Measurements from ENCODE around the gene RLBP1. TPM values are rescaled to one million over a fixed set of nuclear protein-coding genes. Genes with fewer than 3 reads are reported as not detected.
A peak's percentile ranks its signal among the peaks of the same experiment; 100 is the strongest.

Gene RLBP1
- total RNA-seq, 1 experiment from 2014 or later = not detected

GRCh38 chr15:89209057-89209456, 12.3 kb downstream of the RLBP1 start:
- Histone ChIP-seq H3K4me2 (ENCODE audit: low read length) (no peak overlapping the region), H3F3A (ENCODE audit: low read length, unreplicated experiment) (no peaks in the 10 kb centered on the region), H3K9ac (ENCODE audit: low read length) (no peak overlapping the region), H3K79me2 (ENCODE audit: low read length) (no peaks in the 10 kb centered on the region), H3K4me3 (ENCODE audit: low read length) (no peak overlapping the region), H3K9me3 (ENCODE audit: low read length) (no peaks in the 10 kb centered on the region), H3K27me3 (ENCODE audit: low read length) (no peaks in the 10 kb centered on the region), H4K20me1 (ENCODE audit: low read length) (no peaks in the 10 kb centered on the region), H3K9me2 (replicated peaks; ENCODE audit: low read length) (no peaks in the 10 kb centered on the region), H3K36me3 (ENCODE audit: low read depth, low read length) (no peaks in the 10 kb centered on the region), H3K4me1 (ENCODE audit: insufficient read depth, low read length) (no peaks in the 10 kb centered on the region), H2AFZ (ENCODE audit: low read length) (no peak overlapping the region), H3K27ac (ENCODE audit: low read length) (no peak overlapping the region)
- no peak for ATAC-seq
- no TSS peak for BruUV-seq (replicated peaks)
- no peak for DNase-seq
- intact Hi-C loops (cut with micrococcal nuclease) = no loop called here
- ChIA-PET POLR2A (ENCODE audit: unreplicated experiment) (no interaction called here), CTCF (interaction anchor here (0.7 kb wide), 1 partner anchor 17 kb away, joined by 3 read pairs; no protein-coding TSS in a partner anchor)
- TF ChIP-seq EZH2phosphoT487 (IDR thresholded peaks at IDR 0.05; ENCODE audit: borderline replicate concordance, low read length) (no peak), EZH2 (IDR thresholded peaks at IDR 0.05; ENCODE audit: low read length, unreplicated experiment) (no peak), CTCF (conservative IDR thresholded peaks at IDR 0.05; ENCODE audit: low read depth, low read length) (no peak)

- Histone ChIP-seq H4K20me1 (ENCODE audit: low read length) (no peaks in the 10 kb centered on the region), H3K4me2 (ENCODE audit: low read length) (no peak overlapping the region), H3K27me3 (ENCODE audit: low read length) (no peaks in the 10 kb centered on the region), H2AFZ (ENCODE audit: low read length) (no peak overlapping the region), H3K9ac (ENCODE audit: low read length) (no peak overlapping the region), H3K4me3 (ENCODE audit: low read length) (no peak overlapping the region), H3K27ac (ENCODE audit: low read length) (no peak overlapping the region), H3K4me1 (ENCODE audit: insufficient read depth, low read length) (no peaks in the 10 kb centered on the region), H3K36me3 (ENCODE audit: low read depth, low read length) (no peaks in the 10 kb centered on the region), H3K9me2 (replicated peaks; ENCODE audit: low read length) (no peaks in the 10 kb centered on the region), H3K9me3 (ENCODE audit: low read length) (no peaks in the 10 kb centered on the region), H3K79me2 (ENCODE audit: low read length) (no peaks in the 10 kb centered on the region), H3F3A (ENCODE audit: low read length, unreplicated experiment) (no peaks in the 10 kb centered on the region)
- TF ChIP-seq EZH2phosphoT487 (IDR thresholded peaks at IDR 0.05; ENCODE audit: borderline replicate concordance, low read length) (no peak), EZH2 (IDR thresholded peaks at IDR 0.05; ENCODE audit: low read length, unreplicated experiment) (no peak), CTCF (conservative IDR thresholded peaks at IDR 0.05; ENCODE audit: low read depth, low read length) (no peak)
- CTCF ChIA-PET = no interaction called here
- no peak for DNase-seq
- POLR2A ChIA-PET (ENCODE audit: unreplicated experiment) = no interaction called here
- ATAC-seq = no peak
- no TSS peak for BruUV-seq (replicated peaks)
- intact Hi-C loops (cut with micrococcal nuclease) = no loop called here
Observed at GRCh38 chr15:89208256-89208655, 13.1 kb downstream of the RLBP1 start.

GRCh38 chr15:89206908-89207331, 14.5 kb downstream of the RLBP1 start:
- Histone ChIP-seq H3K9me2 (replicated peaks; ENCODE audit: low read length) (no peaks in the 10 kb centered on the region), H3F3A (ENCODE audit: low read length, unreplicated experiment) (no peaks in the 10 kb centered on the region), H3K4me3 (ENCODE audit: low read length) (peak overlapping the region; percentile 70), H3K9me3 (ENCODE audit: low read length) (no peaks in the 10 kb centered on the region), H3K36me3 (ENCODE audit: low read depth, low read length) (no peaks in the 10 kb centered on the region), H3K4me2 (ENCODE audit: low read length) (peak overlapping the region; percentile 94), H4K20me1 (ENCODE audit: low read length) (no peaks in the 10 kb centered on the region), H3K9ac (ENCODE audit: low read length) (no peak overlapping the region), H3K27me3 (ENCODE audit: low read length) (no peaks in the 10 kb centered on the region), H3K79me2 (ENCODE audit: low read length) (no peaks in the 10 kb centered on the region), H2AFZ (ENCODE audit: low read length) (peak overlapping the region; percentile 90), H3K4me1 (ENCODE audit: insufficient read depth, low read length) (no peaks in the 10 kb centered on the region), H3K27ac (ENCODE audit: low read length) (no peak overlapping the region)
- CTCF ChIA-PET = interaction anchor here (0.5 to 2.2 kb wide), 12 partner anchors 21 to 383 kb away, joined by 3 to 24 read pairs (median 3); partner anchors contain the start of genes ABHD2 and POLG
- intact Hi-C loops (cut with micrococcal nuclease) = loop anchor here (1.0 to 2.0 kb wide), 2 partner anchors 36 to 93 kb away; partner anchors contain the start of gene FANCI
- DNase-seq (peak; percentile 76), ATAC-seq (peak; percentile 98)
- no TSS peak for BruUV-seq (replicated peaks)
- POLR2A ChIA-PET (ENCODE audit: unreplicated experiment) = no interaction called here
- peak; percentile 95 for TF ChIP-seq CTCF (conservative IDR thresholded peaks at IDR 0.05; ENCODE audit: low read depth, low read length)
- TF ChIP-seq EZH2phosphoT487 (IDR thresholded peaks at IDR 0.05; ENCODE audit: borderline replicate concordance, low read length) = no peak
